ENCODE data around the gene ABHD8.

GRCh38 chr19:17322854-17323253 is 19.6 kb upstream of the ABHD8 start:
- TF ChIP-seq CTCF (conservative IDR thresholded peaks at IDR 0.05), result no peak
- TF ChIP-seq ZFX (IDR thresholded peaks at IDR 0.05), result no peak

Data from C4-2B (cell line).